Activated T-helper 1 cell treated with anti-CD3 and anti-CD28 coated beads, Interleukin-2, amount 50 U/mL, for 16 hours (primary cell): Measurements from ENCODE around the gene IGFBP6.

Experiments
- DNase-seq, 2 donors: peaks; one replicate each; pipeline ENCODE4 v3.0.0-alpha.2; 2020; ENCODE audit warnings: low read depth in 1 of 2, low spot score in 1 of 2

The IGFBP6 gene

DNA sequence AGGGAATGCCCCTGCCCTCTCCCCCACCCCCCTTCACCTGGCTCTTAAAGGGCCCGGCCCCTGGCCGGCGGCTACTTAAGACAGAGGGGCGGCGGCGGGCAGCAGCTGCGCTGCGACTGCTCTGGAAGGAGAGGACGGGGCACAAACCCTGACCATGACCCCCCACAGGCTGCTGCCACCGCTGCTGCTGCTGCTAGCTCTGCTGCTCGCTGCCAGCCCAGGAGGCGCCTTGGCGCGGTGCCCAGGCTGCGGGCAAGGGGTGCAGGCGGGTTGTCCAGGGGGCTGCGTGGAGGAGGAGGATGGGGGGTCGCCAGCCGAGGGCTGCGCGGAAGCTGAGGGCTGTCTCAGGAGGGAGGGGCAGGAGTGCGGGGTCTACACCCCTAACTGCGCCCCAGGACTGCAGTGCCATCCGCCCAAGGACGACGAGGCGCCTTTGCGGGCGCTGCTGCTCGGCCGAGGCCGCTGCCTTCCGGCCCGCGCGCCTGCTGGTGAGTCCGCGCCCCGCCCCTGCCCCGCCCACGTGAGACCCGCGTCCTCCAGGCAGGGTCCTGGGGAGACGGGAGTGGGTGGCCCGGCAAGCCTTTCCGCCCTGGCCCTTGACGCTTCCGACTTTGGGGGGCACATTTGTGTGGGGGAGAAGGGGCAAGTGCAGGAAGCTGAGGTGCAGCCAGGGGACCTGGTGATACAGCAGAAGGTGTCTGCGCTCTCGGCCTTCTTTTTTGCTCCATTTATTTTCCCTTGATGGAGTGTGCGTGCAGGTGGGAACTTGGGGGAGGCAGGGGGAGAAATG, at the start of gene IGFBP6:
IGFBP6 (plus strand) TSS at position 104 of the 790 bp plus-strand sequence; CDS start at position 155, 51 bp downstream.
- peak; percentile 23 to 37 for DNase-seq

DNA sequence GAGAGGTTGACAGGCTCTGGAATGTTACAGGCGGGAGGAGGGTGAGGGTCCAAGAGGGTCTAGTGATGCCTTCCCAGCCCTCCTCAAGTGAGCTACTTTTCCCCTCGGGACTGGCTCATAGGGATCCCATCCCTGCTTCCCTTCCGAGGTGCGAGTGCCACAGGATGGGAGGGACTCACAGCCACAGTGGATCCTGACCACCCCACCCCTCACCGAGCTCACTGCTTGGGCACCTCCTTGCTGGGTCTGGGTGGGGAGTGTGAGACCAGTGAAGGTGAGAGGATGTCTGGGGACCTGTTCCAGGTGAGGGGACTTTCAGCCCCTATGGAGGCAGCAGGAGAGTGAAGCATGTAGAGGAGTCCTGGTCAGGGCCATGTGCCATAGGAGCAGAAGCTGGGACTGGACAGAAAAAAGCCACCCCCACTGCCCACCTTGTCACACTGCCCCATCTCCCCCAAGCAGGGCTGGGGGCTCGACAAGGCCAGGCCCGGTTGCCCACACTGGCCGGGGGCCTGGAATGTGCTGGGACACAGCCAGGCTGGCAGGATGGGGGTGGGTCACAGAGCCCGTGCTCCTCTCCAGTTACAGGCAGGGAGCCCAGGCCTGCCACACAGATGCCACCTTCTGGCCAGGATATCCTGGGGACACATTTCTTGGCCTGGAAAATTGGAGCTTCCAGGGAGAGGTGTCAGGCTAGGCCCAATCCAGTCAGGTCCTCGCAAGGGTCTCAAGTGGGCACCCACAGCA, 49.3 kb upstream of the IGFBP6 start:
- no peak for DNase-seq

DNA sequence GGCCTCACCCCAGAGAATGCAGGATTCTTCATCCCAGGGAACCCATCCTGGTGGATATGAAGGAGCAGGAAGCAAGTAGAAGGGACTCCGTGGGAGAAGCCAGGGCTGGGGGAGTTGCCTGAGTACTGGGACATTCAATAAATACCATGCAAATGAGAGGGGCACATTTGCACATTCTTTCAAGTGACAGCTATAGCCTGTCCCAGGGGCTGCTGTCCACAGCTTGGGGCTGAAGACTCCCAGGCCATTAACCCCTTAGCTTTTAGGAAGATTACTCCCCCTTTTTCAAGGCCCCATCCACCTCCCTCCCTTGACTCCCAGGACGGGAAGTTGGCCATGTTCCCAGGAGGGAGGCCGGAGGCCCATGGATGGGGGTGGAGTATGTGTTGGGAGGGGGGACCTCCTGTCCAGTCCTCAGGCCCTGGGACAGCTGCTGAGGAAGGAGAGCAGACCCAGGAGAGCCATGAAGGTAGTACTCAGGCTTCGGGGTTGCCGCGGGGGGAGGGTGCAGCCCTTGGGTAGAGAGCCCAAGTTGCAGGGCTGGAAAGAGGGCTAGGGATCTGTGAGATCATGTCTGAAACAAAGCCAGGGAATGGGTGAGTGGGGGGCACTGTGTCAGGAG, 48.6 kb upstream of the IGFBP6 start:
- DNase-seq, result no peak

- DNase-seq, result no peak
Measured at GRCh38 chr12:53049571-53050318, 47.7 kb upstream of the IGFBP6 start, which contains the start of gene TNS2. Gene TNS2 (plus strand): TSS chr12:53050065. CDS start chr12:53050186, 121 bp downstream.

GRCh38 chr12:53050426-53051057, 46.9 kb upstream of the IGFBP6 start:
- DNase-seq, result no peak

- no peak for DNase-seq
Measured at GRCh38 chr12:53051058-53051880, 46.2 kb upstream of the IGFBP6 start.

GRCh38 chr12:53051881-53052412, 45.5 kb upstream of the IGFBP6 start:
- no peak for DNase-seq

- DNase-seq, result no peak
Measured at GRCh38 chr12:53052419-53053217, 44.8 kb upstream of the IGFBP6 start.

- peak; percentile 29 to 34 for DNase-seq
Measured at GRCh38 chr12:53053218-53054111, 44.0 kb upstream of the IGFBP6 start.

GRCh38 chr12:53054112-53054878, 43.2 kb upstream of the IGFBP6 start:
- peak; percentile 80 to 86 for DNase-seq

- DNase-seq, result no peak
Measured at GRCh38 chr12:53055471-53056266, 41.8 kb upstream of the IGFBP6 start.

- no peak for DNase-seq
Measured at GRCh38 chr12:53056296-53056695, 41.2 kb upstream of the IGFBP6 start.

GRCh38 chr12:53056901-53057300, 40.6 kb upstream of the IGFBP6 start:
- no peak for DNase-seq

GRCh38 chr12:53057816-53058500, 39.5 kb upstream of the IGFBP6 start:
- no peak for DNase-seq

DNA sequence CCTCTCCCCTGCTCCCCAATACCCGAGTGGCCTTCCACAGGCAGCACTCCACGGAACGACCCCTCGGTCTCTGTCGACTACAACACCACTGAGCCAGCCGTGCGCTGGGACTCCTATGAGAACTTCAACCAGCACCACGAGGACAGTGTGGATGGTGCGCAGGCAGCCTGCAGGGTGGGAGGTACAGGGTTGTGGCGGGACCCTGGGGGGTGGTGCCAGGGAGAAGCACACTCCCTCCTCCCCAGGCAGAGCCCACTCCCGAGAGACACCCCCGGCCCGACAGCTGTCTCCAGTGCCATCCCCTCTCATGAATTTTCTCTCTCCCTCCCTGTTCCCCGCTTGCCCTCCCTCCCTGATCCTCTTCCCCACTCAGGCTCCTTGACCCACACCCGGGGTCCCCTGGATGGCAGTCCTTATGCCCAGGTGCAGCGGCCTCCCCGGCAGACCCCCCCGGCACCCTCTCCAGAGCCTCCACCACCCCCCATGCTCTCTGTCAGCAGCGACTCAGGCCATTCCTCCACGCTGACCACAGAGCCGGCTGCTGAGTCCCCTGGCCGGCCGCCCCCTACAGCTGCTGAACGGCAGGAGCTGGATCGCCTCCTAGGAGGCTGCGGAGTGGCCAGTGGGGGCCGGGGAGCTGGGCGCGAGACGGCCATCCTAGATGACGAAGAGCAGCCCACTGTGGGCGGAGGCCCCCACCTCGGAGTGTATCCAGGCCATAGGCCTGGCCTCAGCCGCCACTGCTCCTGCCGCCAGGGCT, 38.6 kb upstream of the IGFBP6 start:
- DNase-seq, result no peak
